H9 (cell line): ENCODE measurements around the gene CYS1. TPM values are rescaled to one million over a fixed set of nuclear protein-coding genes. Genes with fewer than 3 reads are reported as not detected.
A peak's percentile ranks its signal among the peaks of the same experiment; 100 is the strongest.

Source experiments
- DNase-seq: peaks from one replicate; pipeline ENCODE4 v3.0.0-alpha.2; 2017
- H2AFZ ChIP-seq: one replicate; pipeline ENCODE4 v1.6.1; 2013; ENCODE audit warnings: mild to moderate bottlenecking, low read length, control low read depth, moderate library complexity
- H2AK5ac ChIP-seq: 2 replicates; pipeline ENCODE4 v1.6.1; 2013; ENCODE audit warnings: low read length, control low read depth, mixed read lengths; ENCODE audit not compliant: insufficient read length
- H2BK120ac ChIP-seq: one replicate; pipeline ENCODE4 v1.6.1; 2013; ENCODE audit warnings: low read depth, mild to moderate bottlenecking, low read length, control low read depth, inconsistent platforms; ENCODE audit not compliant: poor library complexity, severe bottlenecking
- H2BK12ac ChIP-seq: 2 replicates; pipeline ENCODE4 v1.6.1; 2013; ENCODE audit warnings: low read length, control low read depth, mixed read lengths, low read depth; ENCODE audit not compliant: insufficient read length
- H2BK15ac ChIP-seq: 2 replicates; pipeline ENCODE4 v1.6.1; 2013; ENCODE audit warnings: low read depth, low read length, control low read depth
- H2BK20ac ChIP-seq: one replicate; pipeline ENCODE4 v1.6.1; 2013; ENCODE audit warnings: low read depth, mild to moderate bottlenecking, low read length, control low read depth, inconsistent platforms; ENCODE audit not compliant: poor library complexity, severe bottlenecking
- H2BK5ac ChIP-seq: 2 replicates; pipeline ENCODE4 v1.6.1; 2013; ENCODE audit warnings: low read length, control low read depth, mixed read lengths; ENCODE audit not compliant: insufficient read length
- H3K14ac ChIP-seq: 2 replicates; pipeline ENCODE4 v1.6.1; 2013; ENCODE audit warnings: low read length, control low read depth; ENCODE audit not compliant: insufficient read depth
- H3K18ac ChIP-seq: 2 replicates; pipeline ENCODE4 v1.6.1; 2013; ENCODE audit warnings: low read depth, mild to moderate bottlenecking, mixed read lengths, low read length, control low read depth; ENCODE audit not compliant: insufficient read length
- H3K23ac ChIP-seq: 2 replicates; pipeline ENCODE4 v1.6.1; 2013; ENCODE audit warnings: low read length, control low read depth, mixed read lengths, low read depth; ENCODE audit not compliant: insufficient read length
- H3K23me2 ChIP-seq: 2 replicates; pipeline ENCODE4 v1.6.1; 2013; ENCODE audit warnings: low read depth, mild to moderate bottlenecking, mixed read lengths, low read length, control low read depth; ENCODE audit not compliant: insufficient read length, poor library complexity, severe bottlenecking
- H3K27ac ChIP-seq: 2 replicates; pipeline ENCODE4 v1.5.1; 2013; ENCODE audit warnings: low read length, control low read depth, mixed read lengths, low read depth; ENCODE audit not compliant: insufficient read length
- H3K27me3 ChIP-seq: 2 replicates; pipeline ENCODE4 v1.6.1; 2013; ENCODE audit warnings: low read length, control low read depth, inconsistent platforms; ENCODE audit not compliant: insufficient read depth
- H3K4ac ChIP-seq: 2 replicates; pipeline ENCODE4 v1.6.1; 2013; ENCODE audit warnings: low read depth, mild to moderate bottlenecking, control low read depth, inconsistent platforms, low read length, moderate library complexity
- H3K4me1 ChIP-seq: 2 replicates; pipeline ENCODE4 v1.6.1; 2013; ENCODE audit warnings: low read length, control low read depth, inconsistent platforms; ENCODE audit not compliant: insufficient read depth
- H3K4me2 ChIP-seq: 2 replicates; pipeline ENCODE4 v1.6.1; 2013; ENCODE audit warnings: low read length, control low read depth, mixed read lengths; ENCODE audit not compliant: insufficient read length, insufficient read depth
- H3K56ac ChIP-seq: 2 replicates; pipeline ENCODE4 v1.6.1; 2013; ENCODE audit warnings: low read depth, mild to moderate bottlenecking, mixed read lengths, low read length, control low read depth; ENCODE audit not compliant: insufficient read length
- H3K79me1 ChIP-seq: 2 replicates; pipeline ENCODE4 v1.6.1; 2013; ENCODE audit warnings: low read depth, mild to moderate bottlenecking, moderate library complexity, low read length, control low read depth, inconsistent platforms; ENCODE audit not compliant: insufficient read depth, poor library complexity, severe bottlenecking
- H3K79me2 ChIP-seq: 2 replicates; pipeline ENCODE4 v1.6.1; 2013; ENCODE audit warnings: low read length, control low read depth, inconsistent platforms; ENCODE audit not compliant: insufficient read depth
- H3K9ac ChIP-seq: 2 replicates; pipeline ENCODE4 v1.6.1; 2013; ENCODE audit warnings: low read length, control low read depth, mixed read lengths; ENCODE audit not compliant: insufficient read length; ENCODE audit errors: extremely low read depth
- H3K9me3 ChIP-seq: one replicate; pipeline ENCODE4 v1.6.1; 2013; ENCODE audit warnings: low read depth, low read length, inconsistent platforms; ENCODE audit not compliant: control insufficient read depth
- H3T11ph ChIP-seq: one replicate; pipeline ENCODE4 v1.6.1; 2013; ENCODE audit warnings: mild to moderate bottlenecking, low read length, control low read depth, inconsistent platforms
- H4K20me1 ChIP-seq: one replicate; pipeline ENCODE4 v1.6.1; 2013; ENCODE audit not compliant: control insufficient read depth, insufficient read length, insufficient read depth
- H4K5ac ChIP-seq: 2 replicates; pipeline ENCODE4 v1.6.1; 2013; ENCODE audit warnings: low read depth, mild to moderate bottlenecking, mixed read lengths, low read length, control low read depth; ENCODE audit not compliant: insufficient read length
- H4K8ac ChIP-seq: replicated peaks from 2 replicates; pipeline ENCODE4 v1.6.1; 2013; ENCODE audit warnings: low read length, control low read depth, mixed read lengths, low read depth; ENCODE audit not compliant: insufficient read length
- H4K91ac ChIP-seq: 2 replicates; pipeline ENCODE4 v1.6.1; 2013; ENCODE audit warnings: low read depth, mild to moderate bottlenecking, moderate library complexity, mixed read lengths, low read length, control low read depth; ENCODE audit not compliant: insufficient read length
- H3K27ac Mint-ChIP-seq, 3 experiments: 2 replicates in 2 of 3; 3 replicates in 1 of 3; pipeline ENCODE4 v1.8.0; 2020 to 2021; ENCODE audit warnings: mixed read lengths in 3 of 3, mild to moderate bottlenecking in 1 of 3, moderate library complexity in 1 of 3
- H3K27me3 Mint-ChIP-seq: 2 replicates; pipeline ENCODE4 v1.8.0; 2021; ENCODE audit warnings: low read depth, mild to moderate bottlenecking, moderate library complexity, mixed read lengths
- H3K36me3 Mint-ChIP-seq, 3 experiments: 2 replicates in 2 of 3; 3 replicates in 1 of 3; pipeline ENCODE4 v1.8.0; 2020 to 2021; ENCODE audit warnings: low read depth in 3 of 3, mixed read lengths in 3 of 3; ENCODE audit not compliant: insufficient read depth in 1 of 3
- H3K4me1 Mint-ChIP-seq, 2 experiments: 2 replicates each; pipeline ENCODE4 v1.8.0; 2020; ENCODE audit warnings: mixed read lengths in 2 of 2
- H3K4me3 Mint-ChIP-seq, 2 experiments: 2 replicates in 1 of 2; 3 replicates in 1 of 2; pipeline ENCODE4 v1.8.0; 2020 to 2021; ENCODE audit warnings: mild to moderate bottlenecking in 2 of 2, mixed read lengths in 2 of 2, moderate library complexity in 1 of 2
- H3K9me3 Mint-ChIP-seq, 2 experiments: 2 replicates in 1 of 2; 3 replicates in 1 of 2; pipeline ENCODE4 v1.8.0; 2020; ENCODE audit warnings: mild to moderate bottlenecking in 2 of 2, mixed read lengths in 2 of 2, moderate library complexity in 1 of 2
- CTCF ChIP-seq: fragments of 200-600 bp; sonication (generic); conservative IDR thresholded peaks from 3 replicates; pipeline ENCODE4 v1.8.0; 2021; ENCODE audit warnings: antibody characterized with exemption, mild to moderate bottlenecking
- WGBS: extraction: QIAGEN DNeasy Blood & Tissue Kit; methylation state at CpG from one replicate; pipeline ENCODE4 v1.1.7; 2013; ENCODE audit warnings: missing lambda C conversion rate, low lambda C conversion rate, mixed read lengths; ENCODE audit not compliant: insufficient read length; ENCODE audit errors: extremely low coverage; 5-methylcytosine and 5-hydroxymethylcytosine counted together
- total RNA-seq: library from RNA; stranded (reverse); gene quantifications from 2 replicates; pipeline ENCODE4 v1.2.1, GENCODE V29; 2021

The CYS1 gene
- total RNA-seq, 1 experiment from 2014 or later, result 0.35 TPM

- Mint-ChIP-seq H3K4me3 (peak overlapping the region in 1 of 2 experiments; percentile 1; a peak in 2 of 5 replicates), H3K4me1 (peaks cover 40 to 46% of the 10 kb centered on the region in 2 experiments), H3K27me3 (no peaks in the 10 kb centered on the region), H3K27ac (peak overlapping the region in 1 of 3 experiments; percentile 24; a peak in 1 of 7 replicates), H3K9me3 (no peaks in the 10 kb centered on the region; a peak in 1 of 5 replicates), H3K36me3 (peaks cover 60 to 78% (median 76%) of the 10 kb centered on the region in 3 experiments)
- peaks cover 6% of the 10 kb centered on the region; the same call in 1 of the 2 replicates for H3K79me2 ChIP-seq
- TF ChIP-seq CTCF, result no peak
- H3K79me1 ChIP-seq, result peaks cover 2% of the 10 kb centered on the region
- no peak overlapping the region for H4K8ac ChIP-seq
- no peak overlapping the region for H2BK20ac ChIP-seq
- H3K27ac ChIP-seq, result no peak overlapping the region
- no peak overlapping the region for H3K23ac ChIP-seq
- no CpG with 5 or more reads among the region's 6 CpGs for WGBS
- no peaks in the 10 kb centered on the region for H3K4me1 ChIP-seq
- no peak overlapping the region for H2BK120ac ChIP-seq
- no peaks in the 10 kb centered on the region for H3K27me3 ChIP-seq
- H3K9ac ChIP-seq, result peak overlapping the region; percentile 4
- H3K56ac ChIP-seq, result no peak overlapping the region
- no peak overlapping the region for H3T11ph ChIP-seq
- H2BK5ac ChIP-seq, result no peak overlapping the region
- H2AFZ ChIP-seq, result no peak overlapping the region
- no peak overlapping the region for H4K5ac ChIP-seq
- H3K4ac ChIP-seq, result no peak overlapping the region
- no peak overlapping the region for H3K14ac ChIP-seq
- no peak overlapping the region for H2AK5ac ChIP-seq
- no peak overlapping the region for H3K4me2 ChIP-seq
- H4K20me1 ChIP-seq, result no peaks in the 10 kb centered on the region
- H2BK15ac ChIP-seq, result no peak overlapping the region
- H2BK12ac ChIP-seq, result no peak overlapping the region
- no peak overlapping the region for H3K18ac ChIP-seq
- peaks cover 16% of the 10 kb centered on the region for H3K23me2 ChIP-seq
- no peak overlapping the region for H4K91ac ChIP-seq
- H3K9me3 ChIP-seq, result no peaks in the 10 kb centered on the region
- no peak for DNase-seq
Observed at GRCh38 chr2:10125842-10126631, 45.8 kb upstream of the CYS1 start.
